NCI-H82 (cell line): Measurements from ENCODE around the gene PRKN.

Experiments used
- DNase-seq: peaks from one replicate; lab custom pipeline; 2025; lab: John Stamatoyannopoulos, UW

The PRKN gene

GRCh38 chr6:161959072-161959471, 768.5 kb downstream of the PRKN start:
- DNase-seq: no peak

- no peak for DNase-seq
Measured at GRCh38 chr6:161956082-161956481, 771.5 kb downstream of the PRKN start.

GRCh38 chr6:161954699-161955276, 772.8 kb downstream of the PRKN start:
- DNase-seq: no peak

GRCh38 chr6:161954077-161954476, 773.5 kb downstream of the PRKN start:
- no peak for DNase-seq

- no peak for DNase-seq
Measured at GRCh38 chr6:161951126-161951525, 776.4 kb downstream of the PRKN start.

GRCh38 chr6:161949531-161949930, 778.0 kb downstream of the PRKN start:
- DNase-seq: no peak

- no peak for DNase-seq
Measured at GRCh38 chr6:161948462-161948861, 779.1 kb downstream of the PRKN start.

- DNase-seq: no peak
Measured at GRCh38 chr6:161947371-161947770, 780.2 kb downstream of the PRKN start.

GRCh38 chr6:161946461-161946860, 781.1 kb downstream of the PRKN start:
- no peak for DNase-seq

- peak; percentile 4 for DNase-seq
Measured at GRCh38 chr6:161943561-161943960, 784.0 kb downstream of the PRKN start.

- no peak for DNase-seq
Measured at GRCh38 chr6:161941565-161941964, 786.0 kb downstream of the PRKN start.

GRCh38 chr6:161940519-161940918, 787.0 kb downstream of the PRKN start:
- no peak for DNase-seq

- DNase-seq: no peak
Measured at GRCh38 chr6:161926324-161926723, 801.2 kb downstream of the PRKN start.

GRCh38 chr6:161924516-161925116, 803.0 kb downstream of the PRKN start:
- no peak for DNase-seq

- DNase-seq: peak; percentile 63
Measured at GRCh38 chr6:161922631-161923119, 804.9 kb downstream of the PRKN start.

- no peak for DNase-seq
Measured at GRCh38 chr6:161921602-161922395, 805.8 kb downstream of the PRKN start.

GRCh38 chr6:161919691-161920090, 807.9 kb downstream of the PRKN start:
- DNase-seq: no peak

- DNase-seq: no peak
Measured at GRCh38 chr6:161918628-161919205, 808.8 kb downstream of the PRKN start.

GRCh38 chr6:161918109-161918531, 809.4 kb downstream of the PRKN start:
- DNase-seq: no peak

- DNase-seq: no peak
Measured at GRCh38 chr6:161917645-161918044, 809.9 kb downstream of the PRKN start.

GRCh38 chr6:161915456-161915964, 812.1 kb downstream of the PRKN start:
- DNase-seq: no peak

- DNase-seq: no peak
Measured at GRCh38 chr6:161908872-161909271, 818.7 kb downstream of the PRKN start.

GRCh38 chr6:161906571-161906970, 821.0 kb downstream of the PRKN start:
- no peak for DNase-seq
